HepG2 (cell line): ENCODE results near the gene PRRT1. TPM values are rescaled to one million over a fixed set of nuclear protein-coding genes. Genes with fewer than 3 reads are reported as not detected.

ENCODE experiments used
- ATAC-seq: fragments of 200-7000 bp; cut with Tn5 transposase; 3 replicates; pipeline ENCODE4 v1.9.1; 2020; ENCODE audit warnings: mild to moderate bottlenecking, moderate library complexity
- BruUV-seq: library from RNA; stranded (reverse); fragments of 400-500 nt; replicated peaks from 2 replicates; lab custom pipeline; 2021; lab: Mats Ljungman, UMichigan
- CTCF ChIA-PET: fragments of 300-600 bp; formaldehyde crosslinking; extraction: SDS; loops from one replicate; lab custom pipeline; 2021; ENCODE audit warnings: low total read pairs, inconsistent platforms, low intra/inter-chr PET ratio; lab: Yijun Ruan, JAX
- POLR2A ChIA-PET: fragments of 350-600 bp; sonication (Branson Sonifier 250); formaldehyde crosslinking; loops from one replicate; lab custom pipeline; 2020; ENCODE audit warnings: antibody characterized with exemption, inconsistent platforms; lab: Yijun Ruan, JAX
- DNase-seq: peaks from one replicate; pipeline ENCODE4 v3.0.0-alpha.2; 2015; ENCODE audit warnings: low spot score
- FAIRE-seq: peaks from 3 replicates; lab custom pipeline; 2011; peaks lifted over from hg19 to GRCh38; lab: Jason Lieb, UNC
- H2AFZ ChIP-seq: one replicate; pipeline ENCODE4 v1.6.1; 2011; ENCODE audit warnings: low read length, inconsistent platforms
- H3K27ac ChIP-seq: fragments of 300-600 bp; 3 replicates; pipeline ENCODE4 v1.8.0; 2011; ENCODE audit warnings: mixed run types, mild to moderate bottlenecking, mixed read lengths, low read length, inconsistent platforms; ENCODE audit not compliant: insufficient read depth; ENCODE audit errors: extremely low read length
- H3K27me3 ChIP-seq, 2 experiments: fragments of 200-600 bp in 1 of 2; 2 replicates in 1 of 2; 3 replicates in 1 of 2; pipeline versions ENCODE4 v1.6.0 to v1.8.0; 2011; ENCODE audit warnings: low read length in 2 of 2, mild to moderate bottlenecking in 2 of 2, moderate library complexity in 2 of 2, inconsistent platforms in 1 of 2; ENCODE audit not compliant: insufficient read depth in 2 of 2, control insufficient read depth in 1 of 2
- H3K36me3 ChIP-seq, 2 experiments: fragments of 200-600 bp in 1 of 2; replicated peaks in 1 of 2; 2 replicates in 1 of 2; 3 replicates in 1 of 2; pipeline versions ENCODE4 v1.5.1 to v1.8.0; 2011; ENCODE audit warnings: low read length in 2 of 2, inconsistent platforms in 1 of 2; ENCODE audit not compliant: insufficient read depth in 2 of 2, control insufficient read depth in 1 of 2
- H3K4me1 ChIP-seq: 2 replicates; pipeline ENCODE4 v1.5.1; 2012; ENCODE audit warnings: low read length, inconsistent platforms; ENCODE audit not compliant: insufficient read depth
- H3K4me2 ChIP-seq: 2 replicates; pipeline ENCODE4 v1.6.0; 2011; ENCODE audit warnings: low read depth, low read length, inconsistent platforms
- H3K4me3 ChIP-seq, 3 experiments: fragments of 200-600 bp in 1 of 3; sonication (generic), shearing (Covaris generic) in 1 of 3; replicated peaks in 1 of 3; 2 replicates each; pipeline ENCODE4 v1.5.1; 2011 to 2016; ENCODE audit warnings: low read length in 3 of 3, inconsistent platforms in 2 of 3, low read depth in 2 of 3, mild to moderate bottlenecking in 2 of 3, control low read depth in 1 of 3, mixed read lengths in 1 of 3; ENCODE audit not compliant: insufficient read depth in 1 of 3
- H3K79me2 ChIP-seq: one replicate; pipeline ENCODE4 v1.6.1; 2011; ENCODE audit warnings: low read length, inconsistent platforms; ENCODE audit not compliant: insufficient read depth
- H3K9ac ChIP-seq: 2 replicates; pipeline ENCODE4 v1.6.0; 2011; ENCODE audit warnings: mild to moderate bottlenecking, low read depth, low read length, inconsistent platforms; ENCODE audit not compliant: insufficient read depth
- H3K9me3 ChIP-seq: 2 replicates; pipeline ENCODE4 v1.5.1; 2012; ENCODE audit warnings: mild to moderate bottlenecking, low read length
- H4K20me1 ChIP-seq: 2 replicates; pipeline ENCODE4 v1.6.0; 2011; ENCODE audit warnings: inconsistent platforms, mild to moderate bottlenecking, low read length, moderate library complexity; ENCODE audit not compliant: insufficient read depth
- DMAP1 ChIP-seq: IDR thresholded peaks from 2 replicates; pipeline ENCODE4 v1.6.1; 2016
- FOXK2 ChIP-seq: fragments of 450-650 bp; IDR thresholded peaks from 2 replicates; pipeline ENCODE4 v1.6.1; 2016
- FOXP1 ChIP-seq, 2 experiments: fragments of 450-650 bp in 1 of 2; IDR thresholded peaks; 2 replicates each; pipeline ENCODE4 v1.6.1; 2017 to 2018; ENCODE audit warnings: antibody characterized with exemption in 1 of 2
- KDM6A ChIP-seq: IDR thresholded peaks from 2 replicates; pipeline ENCODE4 v1.6.1; 2016; ENCODE audit warnings: low read depth
- MIXL1 ChIP-seq: IDR thresholded peaks from 2 replicates; pipeline ENCODE4 v1.6.1; 2016
- SMAD3 ChIP-seq: sonication (generic); formaldehyde crosslinking; IDR thresholded peaks from 2 replicates; pipeline ENCODE4 v1.4.0; 2020; ENCODE audit warnings: missing genetic modification reagents
- THAP11 ChIP-seq: IDR thresholded peaks from 2 replicates; pipeline ENCODE4 v1.6.1; 2016; ENCODE audit warnings: missing biosample characterization, missing genetic modification reagents
- TOPORS ChIP-seq: sonication (generic); formaldehyde crosslinking; IDR thresholded peaks from 2 replicates; pipeline ENCODE4 v1.8.0; 2023; ENCODE audit warnings: mild to moderate bottlenecking, missing genetic modification reagents
- ZFP90 ChIP-seq: sonication (generic); formaldehyde crosslinking; IDR thresholded peaks from 2 replicates; pipeline ENCODE4 v1.8.0; 2022; ENCODE audit warnings: missing genetic modification reagents, mild to moderate bottlenecking, inconsistent platforms, borderline replicate concordance
- ZNF891 ChIP-seq: sonication (generic); formaldehyde crosslinking; IDR thresholded peaks from 2 replicates; pipeline ENCODE4 v1.5.0; 2020; ENCODE audit warnings: mild to moderate bottlenecking, missing genetic modification reagents
- WGBS: methylation state at CpG from one replicate; pipeline ENCODE4 v1.1.6; 2017; ENCODE audit warnings: low lambda C conversion rate; 5-methylcytosine and 5-hydroxymethylcytosine counted together
- in situ Hi-C: cut with HindIII; loops from 2 replicates; pipeline ENCODE4 v1.10.0; 2017; ENCODE audit warnings: low pct_unique_long_range_greater_than_20kb; ENCODE audit not compliant: extremely low pct_ligation_motif_present
- intact Hi-C: fragments of 100-400 bp; cut with micrococcal nuclease; formaldehyde crosslinking; loops from one replicate; pipeline ENCODE4 v1.10.0; 2022; ENCODE audit not compliant: unreplicated experiment
- polyA plus RNA-seq, 8 experiments: library from polyadenylated mRNA; depleted of rRNA in 3 of 8; stranded (reverse) in 7 of 8; unstranded in 1 of 8; fragments of >200 nt; fragmentation: Illumina TruSeq in 4 of 8; extraction: Trizol in 4 of 8; gene quantifications; 2 replicates each; pipeline versions ENCODE4 v1.2.1 to v1.2.3, GENCODE V29; 2011 to 2016; ENCODE audit warnings: low read depth in 4 of 8, missing spikeins in 1 of 8, mixed read lengths in 1 of 8; ENCODE audit not compliant: insufficient read depth in 1 of 8
- total RNA-seq, 5 experiments: library from RNA; depleted of rRNA; stranded (reverse); fragments of >200 nt; fragmentation: Illumina TruSeq; extraction: Trizol; gene quantifications; 2 replicates each; pipeline ENCODE4 v1.2.3, GENCODE V29; 2016; ENCODE audit warnings: low read depth in 1 of 5
- TF ChIP-seq, protein P1 (sequence below): sonication (generic); formaldehyde crosslinking; conservative IDR thresholded peaks from 2 replicates; pipeline ENCODE4 v1.4.0; 2020; ENCODE audit warnings: missing genetic modification reagents
- TF ChIP-seq, protein P2 (sequence below): sonication (generic); formaldehyde crosslinking; IDR thresholded peaks from 2 replicates; pipeline ENCODE4 v1.8.1; 2023; ENCODE audit warnings: missing genetic modification reagents, mild to moderate bottlenecking, borderline replicate concordance
- TF ChIP-seq, protein P3 (sequence below): sonication (generic); formaldehyde crosslinking; IDR thresholded peaks from 2 replicates; pipeline ENCODE4 v1.4.0; 2020; ENCODE audit warnings: missing genetic modification reagents
- TF ChIP-seq, protein P4 (sequence below): IDR thresholded peaks from 2 replicates; pipeline ENCODE4 v1.6.1; 2016; ENCODE audit warnings: missing compliant biosample characterization, missing genetic modification reagents, borderline replicate concordance
- TF ChIP-seq, protein P5 (sequence below): sonication (generic); formaldehyde crosslinking; IDR thresholded peaks from 2 replicates; pipeline ENCODE4 v1.4.0; 2020; ENCODE audit warnings: mild to moderate bottlenecking, low read depth, missing genetic modification reagents

The PRRT1 gene
- total and polyA plus RNA-seq, 2 of the 13 experiments (the other 11 are each of a cell fraction or from before 2014, with no cell fraction given) = 0.64 to 1.4 TPM

DNA sequence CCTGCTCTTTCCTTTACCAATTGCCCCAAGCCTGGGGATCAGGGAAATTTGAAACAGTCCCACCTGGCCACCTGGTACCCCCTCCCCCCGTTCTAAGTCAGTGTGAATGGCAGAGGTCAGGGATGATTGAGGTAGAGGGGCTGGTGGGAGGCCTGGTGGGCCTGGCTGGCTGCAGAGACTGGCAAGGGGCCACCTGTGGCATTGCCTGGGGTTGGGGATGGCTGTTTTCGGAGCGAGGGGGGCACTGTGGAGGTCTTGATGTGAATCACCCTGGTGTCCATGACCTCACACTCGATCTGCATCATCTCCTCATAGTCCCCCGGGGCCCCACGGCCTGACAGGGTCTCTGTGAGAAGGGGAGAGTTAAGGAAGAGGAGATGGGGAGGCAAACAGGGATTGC is 36.1 kb downstream of the PRRT1 start:
- FAIRE-seq (no peak), DNase-seq (no peak), ATAC-seq (no peak)
- ChIA-PET POLR2A (interaction anchor here (0.9 to 2.3 kb wide), 3 partner anchors 10 to 75 kb away, joined by 3 to 17 read pairs (median 3); partner anchors contain the start of genes ATF6B, FKBPL and PBX2), CTCF (no interaction called here)
- TSS peak; percentile 34 for BruUV-seq
- Histone ChIP-seq H3K4me3 (no peak overlapping the region), H3K9ac (no peak overlapping the region), H4K20me1 (no peaks in the 10 kb centered on the region), H3K4me1 (peaks cover 31% of the 10 kb centered on the region), H3K9me3 (no peaks in the 10 kb centered on the region), H3K4me2 (no peak overlapping the region), H2AFZ (no peak overlapping the region), H3K36me3 (peaks cover 11 to 38% of the 10 kb centered on the region in 2 experiments), H3K27ac (no peak overlapping the region), H3K79me2 (no peaks in the 10 kb centered on the region), H3K27me3 (no peaks in the 10 kb centered on the region)
- intact Hi-C loops = loop anchor here (5.0 kb wide), 1 partner anchor 82 kb away; no protein-coding TSS in a partner anchor
- in situ Hi-C loops = loop anchor here (5.0 kb wide), 1 partner anchor 37 kb away; the partner anchor contains the start of genes PPT2 and PRRT1
- TF ChIP-seq, protein P1, sequence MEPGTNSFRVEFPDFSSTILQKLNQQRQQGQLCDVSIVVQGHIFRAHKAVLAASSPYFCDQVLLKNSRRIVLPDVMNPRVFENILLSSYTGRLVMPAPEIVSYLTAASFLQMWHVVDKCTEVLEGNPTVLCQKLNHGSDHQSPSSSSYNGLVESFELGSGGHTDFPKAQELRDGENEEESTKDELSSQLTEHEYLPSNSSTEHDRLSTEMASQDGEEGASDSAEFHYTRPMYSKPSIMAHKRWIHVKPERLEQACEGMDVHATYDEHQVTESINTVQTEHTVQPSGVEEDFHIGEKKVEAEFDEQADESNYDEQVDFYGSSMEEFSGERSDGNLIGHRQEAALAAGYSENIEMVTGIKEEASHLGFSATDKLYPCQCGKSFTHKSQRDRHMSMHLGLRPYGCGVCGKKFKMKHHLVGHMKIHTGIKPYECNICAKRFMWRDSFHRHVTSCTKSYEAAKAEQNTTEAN = no peak
- TF ChIP-seq ZNF891 (CRISPR knock-in tag) = no peak
- TF ChIP-seq, protein P2, sequence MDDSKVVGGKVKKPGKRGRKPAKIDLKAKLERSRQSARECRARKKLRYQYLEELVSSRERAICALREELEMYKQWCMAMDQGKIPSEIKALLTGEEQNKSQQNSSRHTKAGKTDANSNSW = no peak
- no peak for TF ChIP-seq TOPORS (CRISPR knock-in tag)
- TF ChIP-seq KDM6A (CRISPR knock-in tag) = no peak
- no peak for TF ChIP-seq THAP11 (CRISPR knock-in tag)
- TF ChIP-seq SMAD3 (CRISPR knock-in tag) = no peak
- no peak for TF ChIP-seq FOXP1 (IDR thresholded peaks at IDR 0.05)
- TF ChIP-seq FOXP1 (CRISPR knock-in tag; IDR thresholded peaks at IDR 0.05) = no peak
- TF ChIP-seq MIXL1 = no peak
- TF ChIP-seq, protein P3, sequence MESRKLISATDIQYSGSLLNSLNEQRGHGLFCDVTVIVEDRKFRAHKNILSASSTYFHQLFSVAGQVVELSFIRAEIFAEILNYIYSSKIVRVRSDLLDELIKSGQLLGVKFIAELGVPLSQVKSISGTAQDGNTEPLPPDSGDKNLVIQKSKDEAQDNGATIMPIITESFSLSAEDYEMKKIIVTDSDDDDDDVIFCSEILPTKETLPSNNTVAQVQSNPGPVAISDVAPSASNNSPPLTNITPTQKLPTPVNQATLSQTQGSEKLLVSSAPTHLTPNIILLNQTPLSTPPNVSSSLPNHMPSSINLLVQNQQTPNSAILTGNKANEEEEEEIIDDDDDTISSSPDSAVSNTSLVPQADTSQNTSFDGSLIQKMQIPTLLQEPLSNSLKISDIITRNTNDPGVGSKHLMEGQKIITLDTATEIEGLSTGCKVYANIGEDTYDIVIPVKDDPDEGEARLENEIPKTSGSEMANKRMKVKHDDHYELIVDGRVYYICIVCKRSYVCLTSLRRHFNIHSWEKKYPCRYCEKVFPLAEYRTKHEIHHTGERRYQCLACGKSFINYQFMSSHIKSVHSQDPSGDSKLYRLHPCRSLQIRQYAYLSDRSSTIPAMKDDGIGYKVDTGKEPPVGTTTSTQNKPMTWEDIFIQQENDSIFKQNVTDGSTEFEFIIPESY (CRISPR knock-in tag) = no peak
- TF ChIP-seq, protein P4, sequence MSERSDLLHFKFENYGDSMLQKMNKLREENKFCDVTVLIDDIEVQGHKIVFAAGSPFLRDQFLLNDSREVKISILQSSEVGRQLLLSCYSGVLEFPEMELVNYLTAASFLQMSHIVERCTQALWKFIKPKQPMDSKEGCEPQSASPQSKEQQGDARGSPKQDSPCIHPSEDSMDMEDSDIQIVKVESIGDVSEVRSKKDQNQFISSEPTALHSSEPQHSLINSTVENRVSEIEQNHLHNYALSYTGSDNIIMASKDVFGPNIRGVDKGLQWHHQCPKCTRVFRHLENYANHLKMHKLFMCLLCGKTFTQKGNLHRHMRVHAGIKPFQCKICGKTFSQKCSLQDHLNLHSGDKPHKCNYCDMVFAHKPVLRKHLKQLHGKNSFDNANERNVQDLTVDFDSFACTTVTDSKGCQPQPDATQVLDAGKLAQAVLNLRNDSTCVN (CRISPR knock-in tag) = no peak
- no peak for TF ChIP-seq DMAP1 (CRISPR knock-in tag)
- TF ChIP-seq ZFP90 (CRISPR knock-in tag) = no peak
- TF ChIP-seq, protein P5, sequence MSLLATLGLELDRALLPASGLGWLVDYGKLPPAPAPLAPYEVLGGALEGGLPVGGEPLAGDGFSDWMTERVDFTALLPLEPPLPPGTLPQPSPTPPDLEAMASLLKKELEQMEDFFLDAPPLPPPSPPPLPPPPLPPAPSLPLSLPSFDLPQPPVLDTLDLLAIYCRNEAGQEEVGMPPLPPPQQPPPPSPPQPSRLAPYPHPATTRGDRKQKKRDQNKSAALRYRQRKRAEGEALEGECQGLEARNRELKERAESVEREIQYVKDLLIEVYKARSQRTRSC (CRISPR knock-in tag) = no peak
- no peak for TF ChIP-seq FOXK2
- WGBS = 88% methylated on average over 6 of the region's 6 CpGs
